ENCODE measurements around the gene PRR12. TPM values are rescaled to one million over a fixed set of nuclear protein-coding genes. Genes with fewer than 3 reads are reported as not detected.
A peak's percentile ranks its signal among the peaks of the same experiment; 100 is the strongest.

The PRR12 gene
- total RNA-seq, 1 donor from 2014 or later: 7.8 TPM

GRCh38 chr19:49658139-49658517 lies 67.1 kb downstream of the PRR12 start:
- DNase-seq (ENCODE audit: low read depth): no peak
- no peak overlapping the region for H3K4me3 ChIP-seq (ENCODE audit: low read depth, low read length)
- no peak for TF ChIP-seq CTCF (conservative IDR thresholded peaks at IDR 0.05; ENCODE audit: low read depth, low read length)

- H3K4me3 ChIP-seq (ENCODE audit: low read depth, low read length): no peak overlapping the region
- no peak for DNase-seq (ENCODE audit: low read depth)
- no peak for TF ChIP-seq CTCF (conservative IDR thresholded peaks at IDR 0.05; ENCODE audit: low read depth, low read length)
Measured at GRCh38 chr19:49658566-49659442, 67.8 kb downstream of the PRR12 start.

GRCh38 chr19:49660338-49660961 lies 69.5 kb downstream of the PRR12 start:
- DNase-seq (ENCODE audit: low read depth): no peak
- H3K4me3 ChIP-seq (ENCODE audit: low read depth, low read length): no peak overlapping the region
- no peak for TF ChIP-seq CTCF (conservative IDR thresholded peaks at IDR 0.05; ENCODE audit: low read depth, low read length)

GRCh38 chr19:49662011-49662410 lies 71.0 kb downstream of the PRR12 start:
- no peak overlapping the region for H3K4me3 ChIP-seq (ENCODE audit: low read depth, low read length)
- DNase-seq (ENCODE audit: low read depth): no peak
- TF ChIP-seq CTCF (conservative IDR thresholded peaks at IDR 0.05; ENCODE audit: low read depth, low read length): no peak

- DNase-seq (ENCODE audit: low read depth): no peak
- TF ChIP-seq CTCF (conservative IDR thresholded peaks at IDR 0.05; ENCODE audit: low read depth, low read length): no peak
- H3K4me3 ChIP-seq (ENCODE audit: low read depth, low read length): no peak overlapping the region
Measured at GRCh38 chr19:49663224-49663623, 72.2 kb downstream of the PRR12 start.

GRCh38 chr19:49664171-49665035 lies 73.4 kb downstream of the PRR12 start:
- H3K4me3 ChIP-seq (ENCODE audit: low read depth, low read length): peak overlapping the region; percentile 87
- TF ChIP-seq CTCF (conservative IDR thresholded peaks at IDR 0.05; ENCODE audit: low read depth, low read length): no peak
- DNase-seq (ENCODE audit: low read depth): no peak

Data from epithelial cell of proximal tubule (primary cell).